Inferior parietal cortex (tissue), 1 donor: ENCODE measurements around the gene PHF2.
"Not testable (repeated sequence)": the region's sequence is repeated elsewhere in the genome, so short reads cannot be mapped to it uniquely, and the experiment has no call there.

Experiments
- DNase-seq: peaks from one replicate; pipeline ENCODE4 v3.0.0-alpha.2; 2016; ENCODE audit errors: extremely low spot score

PHF2 gene

DNA sequence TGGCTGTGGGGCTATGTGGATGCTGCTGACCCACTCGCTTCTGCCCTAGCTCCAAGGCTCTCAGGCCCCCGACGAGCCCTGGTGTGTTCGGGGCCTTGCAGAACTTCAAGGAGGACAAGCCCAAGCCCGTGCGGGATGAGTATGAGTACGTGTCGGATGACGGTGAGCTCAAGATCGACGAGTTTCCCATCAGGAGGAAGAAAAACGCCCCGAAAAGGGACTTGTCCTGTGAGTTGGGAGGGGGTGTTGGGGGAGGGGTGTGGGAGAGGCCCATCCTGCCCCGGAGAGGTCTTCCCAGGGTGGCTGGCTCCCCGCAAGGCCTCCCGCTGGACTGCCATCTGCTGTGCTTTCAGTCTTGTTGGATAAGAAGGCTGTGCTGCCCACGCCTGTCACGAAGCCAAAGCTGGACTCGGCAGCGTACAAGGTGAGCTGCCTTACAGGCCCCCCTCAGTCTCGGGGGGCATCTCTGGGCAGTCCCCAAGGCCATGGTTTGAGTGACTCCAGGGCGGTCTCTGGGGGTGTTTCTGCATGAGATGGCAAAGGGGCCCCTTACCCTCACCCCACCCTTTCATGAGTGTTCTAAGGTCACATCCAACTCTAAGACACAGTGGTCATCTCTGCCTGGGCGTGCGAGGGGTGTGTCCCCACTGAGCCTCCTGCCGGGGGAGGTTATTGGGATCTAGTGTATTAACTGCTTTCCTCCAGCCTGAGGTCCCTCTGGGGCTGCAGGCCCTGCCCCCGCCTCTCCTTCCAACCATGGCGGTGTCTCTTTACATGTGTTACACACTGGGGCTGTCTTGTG is 89.5 kb downstream of the PHF2 start:
- no peak for DNase-seq

DNA sequence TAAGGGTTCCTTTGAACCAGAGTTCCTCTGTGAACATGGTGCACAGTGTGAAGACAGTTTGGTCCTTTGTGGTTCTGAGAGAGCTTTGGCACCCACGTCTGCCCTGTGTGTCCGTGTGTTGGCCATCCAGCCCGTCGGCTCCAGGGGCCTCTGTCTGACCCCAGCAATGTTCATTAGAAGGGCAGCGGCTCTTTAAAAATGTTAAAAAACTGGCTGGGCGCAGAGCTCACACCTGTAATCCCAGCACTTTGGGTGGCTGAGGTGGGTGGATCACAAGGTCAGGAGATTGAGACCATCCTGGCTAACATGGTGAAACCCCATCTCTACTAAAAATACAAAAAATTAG is 90.0 kb downstream of the PHF2 start:
- DNase-seq, result not testable (repeated sequence)

DNA sequence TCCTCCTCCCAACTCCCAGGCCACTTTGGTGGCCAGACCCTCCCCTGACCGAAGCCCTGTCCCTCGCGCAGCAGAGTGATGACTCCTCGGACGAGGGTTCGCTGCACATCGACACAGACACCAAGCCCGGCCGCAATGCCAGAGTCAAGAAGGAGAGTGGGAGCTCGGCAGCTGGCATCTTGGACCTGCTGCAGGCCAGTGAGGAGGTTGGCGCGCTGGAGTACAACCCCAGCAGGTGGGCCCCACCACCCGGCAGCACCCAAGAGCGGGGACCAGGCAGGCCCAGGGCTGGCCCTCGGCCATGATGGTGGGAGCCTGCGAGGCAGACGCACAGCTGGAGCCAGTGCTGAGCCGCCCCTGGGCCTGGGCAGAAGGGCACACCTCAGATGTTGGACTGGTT is 90.6 kb downstream of the PHF2 start:
- DNase-seq, result no peak

DNA sequence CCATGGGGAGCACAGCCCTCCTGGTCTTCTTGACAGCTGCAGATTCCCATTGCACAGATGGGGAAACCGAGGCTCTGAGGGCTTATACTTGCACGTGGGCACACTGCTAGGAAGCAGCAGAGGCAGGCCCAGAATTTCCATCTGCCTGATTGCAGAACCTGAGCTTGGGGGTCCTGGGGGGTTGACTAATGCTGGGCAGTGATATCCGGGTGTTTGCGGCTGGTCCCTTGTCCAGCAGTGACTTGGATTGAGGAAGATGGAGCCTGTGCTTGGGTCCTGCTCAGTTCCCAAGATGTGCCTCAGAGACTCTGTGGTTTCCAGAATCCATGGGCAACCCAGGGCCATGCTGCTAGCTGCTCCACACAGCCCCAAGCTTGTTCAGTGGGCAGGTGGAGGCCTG is 91.2 kb downstream of the PHF2 start:
- DNase-seq, result no peak

DNA sequence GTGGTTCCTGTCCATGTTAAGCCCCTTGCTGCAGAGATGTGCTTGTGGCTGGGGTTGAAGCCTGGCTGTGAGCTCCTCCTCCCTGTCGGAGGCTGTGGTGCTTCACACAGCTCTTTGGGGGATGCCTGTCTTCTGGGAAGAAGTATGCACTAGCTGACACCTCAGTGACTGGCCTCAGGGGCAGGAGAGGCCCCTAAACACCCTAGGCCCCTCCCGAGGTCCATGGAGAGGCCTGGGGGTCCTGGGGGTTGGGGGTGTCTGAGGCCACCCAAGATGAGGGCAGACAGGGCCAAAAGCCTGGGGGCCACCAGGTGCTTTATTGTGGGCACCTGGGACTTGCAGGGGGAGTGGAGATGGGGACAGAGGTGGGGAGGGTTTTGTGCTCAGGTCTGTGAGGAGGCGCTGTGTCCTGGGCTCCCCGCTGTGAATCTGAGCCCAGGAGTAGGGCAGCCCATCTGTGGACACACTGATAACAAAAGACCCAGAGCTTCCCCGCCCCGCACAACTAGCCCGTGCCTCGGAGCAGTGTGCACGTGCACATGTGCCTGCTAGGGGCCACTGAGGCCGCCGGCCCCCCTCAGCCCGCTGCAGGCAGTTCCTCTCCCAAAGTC is 92.0 kb downstream of the PHF2 start:
- no peak for DNase-seq

DNA sequence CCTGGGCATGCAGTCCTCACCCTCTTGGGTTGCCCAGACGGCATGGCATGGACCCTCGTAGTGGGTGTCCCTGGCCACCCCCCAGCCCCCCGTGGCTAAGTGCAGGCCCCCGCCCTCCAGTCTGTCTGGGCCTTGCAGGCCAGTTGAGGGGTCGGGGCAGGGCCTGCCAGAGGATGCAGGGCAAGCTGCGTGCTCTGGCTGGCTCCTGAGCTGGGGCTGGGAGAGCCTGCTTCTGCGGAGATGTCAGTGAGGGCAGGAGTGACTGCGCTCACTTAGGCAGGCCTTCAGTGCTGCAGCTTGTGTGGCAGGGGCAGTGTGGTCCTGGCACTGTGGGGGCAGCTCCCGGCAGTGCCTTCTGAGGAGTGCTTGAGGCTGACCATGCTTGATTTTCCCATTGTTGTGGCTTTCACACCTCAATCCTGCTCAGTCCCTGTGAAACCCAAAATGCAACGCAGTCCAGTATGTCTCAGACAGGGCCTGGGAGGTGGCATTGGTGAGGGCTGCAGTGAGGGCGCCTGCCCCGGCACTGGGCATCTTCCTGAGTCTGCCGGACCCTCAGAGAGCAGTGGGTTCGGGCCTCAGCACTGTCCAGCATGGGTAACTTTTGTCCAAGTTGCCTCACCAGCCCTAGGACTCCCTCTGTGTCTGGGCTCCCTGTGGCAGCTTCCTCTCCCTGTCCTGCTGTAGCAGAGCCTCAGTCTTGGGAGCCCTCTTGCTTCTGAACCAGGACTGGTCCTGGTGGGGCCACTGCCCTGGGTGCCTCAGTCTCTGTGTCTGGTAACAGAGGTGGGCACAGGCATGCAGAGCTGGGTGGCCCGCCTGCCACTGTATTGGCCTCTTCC is 93.0 kb downstream of the PHF2 start:
- no peak for DNase-seq

DNA sequence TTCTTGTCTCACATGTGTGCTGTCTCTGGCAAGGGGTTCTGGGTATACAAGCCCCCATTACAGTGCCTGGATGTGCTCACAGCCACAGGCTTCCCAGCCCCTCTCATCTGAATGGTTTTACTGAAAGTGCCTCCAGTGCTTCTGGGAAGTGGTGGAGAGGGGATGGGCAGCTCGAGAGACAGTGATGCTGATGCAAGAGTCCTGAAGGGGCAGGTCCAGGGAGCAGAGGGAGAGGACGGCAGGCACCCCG is 93.5 kb downstream of the PHF2 start:
- no peak for DNase-seq

DNA sequence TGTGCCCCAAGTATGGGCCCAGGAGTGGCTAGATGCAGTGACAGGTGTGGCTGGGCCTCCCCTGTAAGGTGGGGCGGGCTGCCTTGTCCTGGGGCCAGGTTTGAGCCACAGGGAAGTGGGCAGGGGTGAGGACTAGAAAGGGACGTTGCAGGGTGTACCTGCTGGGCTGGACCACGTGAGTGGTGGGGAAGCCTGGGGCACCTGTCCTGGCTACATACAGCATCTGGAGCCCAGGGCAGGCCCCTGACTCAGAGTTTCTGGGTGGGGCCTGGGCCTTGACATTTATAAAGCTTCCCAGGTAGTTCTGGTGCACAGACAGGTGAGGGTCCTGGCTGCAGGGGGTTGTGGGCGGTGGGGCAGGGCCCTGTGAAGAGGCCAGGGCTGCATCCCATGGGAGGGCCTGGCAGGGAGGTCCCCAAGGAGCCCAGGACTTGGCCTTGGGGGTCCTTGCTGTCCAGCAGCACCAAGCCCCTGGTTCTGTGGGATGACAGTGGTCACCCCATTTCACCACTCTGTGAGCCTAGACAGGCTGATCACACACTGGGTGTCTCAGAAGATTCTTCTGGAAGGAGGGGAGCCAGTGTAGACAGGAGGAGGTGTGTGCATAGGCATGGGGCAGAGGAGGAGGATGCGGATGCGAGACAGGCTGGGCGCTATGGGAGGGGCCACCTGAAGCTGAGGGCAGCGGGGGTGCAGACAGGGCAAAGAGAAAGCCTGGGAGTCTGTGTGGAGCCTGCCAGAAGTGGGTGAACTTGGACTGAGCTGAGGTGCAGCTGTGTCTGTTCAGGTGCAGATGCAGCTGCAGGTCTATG is 94.0 kb downstream of the PHF2 start:
- no peak for DNase-seq

DNA sequence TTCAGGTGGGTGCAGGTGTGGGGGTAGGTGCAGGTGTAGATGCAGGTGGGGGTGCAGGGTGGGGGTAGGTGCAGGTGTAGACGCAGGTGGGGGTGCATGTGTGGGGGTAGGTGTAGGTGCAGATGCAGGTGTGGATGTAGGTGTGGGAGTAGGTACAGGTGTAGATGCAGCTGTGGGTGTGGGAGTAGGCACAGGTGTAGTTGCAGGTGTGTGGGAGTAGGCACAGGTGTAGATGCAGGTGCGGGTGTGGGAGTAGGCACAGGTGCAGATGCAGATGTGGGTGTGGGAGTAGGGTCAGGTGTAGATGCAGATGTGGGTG is 94.6 kb downstream of the PHF2 start:
- DNase-seq, result no peak

DNA sequence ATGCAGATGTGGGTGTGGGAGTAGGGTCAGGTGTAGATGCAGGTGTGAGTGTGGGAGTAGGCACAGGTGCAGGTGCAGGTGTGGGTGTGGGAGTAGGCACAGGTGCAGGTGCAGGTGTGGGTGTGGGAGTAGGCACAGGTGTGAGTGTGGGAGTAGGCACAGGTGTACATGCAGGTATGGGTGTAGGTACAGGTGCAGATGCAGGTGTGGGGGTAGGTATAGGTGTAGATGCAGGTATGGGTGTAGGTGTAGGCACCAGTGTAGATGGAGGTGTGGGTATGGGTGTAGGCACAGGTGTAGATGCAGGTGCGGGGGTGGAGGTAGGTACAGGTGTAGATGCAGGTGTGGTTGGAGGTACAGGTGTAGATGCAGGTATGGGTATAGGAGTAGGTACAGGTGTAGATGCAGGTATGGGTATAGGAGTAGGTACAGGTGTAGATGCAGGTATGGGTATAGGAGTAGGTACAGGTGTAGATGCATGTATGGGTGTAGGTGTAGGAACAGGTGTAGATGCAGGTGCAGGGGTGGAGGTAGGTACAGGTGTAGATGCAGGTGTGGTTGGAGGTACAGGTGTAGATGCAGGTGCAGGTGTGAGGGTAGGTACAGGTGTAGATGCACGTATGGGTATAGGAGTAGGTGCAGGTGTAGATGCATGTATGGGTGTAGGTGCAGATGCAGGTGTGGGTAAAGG is 96.1 kb downstream of the PHF2 start:
- not testable (repeated sequence) for DNase-seq

DNA sequence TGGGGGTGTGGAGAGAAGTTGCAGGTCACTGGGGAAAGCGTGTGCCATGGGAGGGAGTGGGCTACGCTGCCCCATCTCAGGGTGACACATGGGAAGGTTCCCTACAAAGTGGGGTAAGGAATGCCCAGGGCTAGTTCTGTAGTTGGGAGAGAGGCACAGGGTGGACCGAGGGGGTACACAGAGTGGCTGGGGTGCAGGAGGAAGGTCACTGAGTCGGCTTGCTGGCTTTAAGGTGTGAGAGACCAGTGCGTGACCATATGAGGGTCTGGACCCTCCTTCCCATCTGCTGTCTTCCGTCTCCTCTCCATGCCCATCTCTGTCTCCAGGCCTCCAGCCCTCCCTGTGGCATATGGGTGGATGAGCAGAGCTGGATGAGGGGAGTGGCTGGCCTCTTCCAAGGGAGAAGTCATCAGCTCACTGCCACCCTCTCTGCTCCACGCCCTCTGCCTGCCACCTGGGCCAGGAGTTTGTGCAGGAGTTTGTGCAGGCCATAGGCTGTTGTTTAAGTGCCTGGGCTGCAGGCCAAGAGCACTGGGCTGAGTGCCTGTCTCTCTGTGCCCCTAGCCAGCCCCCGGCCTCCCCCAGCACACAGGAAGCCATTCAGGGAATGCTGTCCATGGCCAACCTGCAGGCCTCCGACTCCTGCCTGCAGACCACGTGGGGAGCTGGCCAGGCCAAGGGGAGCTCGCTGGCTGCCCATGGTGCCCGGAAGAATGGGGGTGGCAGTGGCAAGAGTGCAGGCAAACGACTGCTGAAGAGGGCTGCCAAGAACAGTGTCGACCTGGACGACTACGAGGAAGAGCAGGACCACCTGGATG is 96.8 kb downstream of the PHF2 start:
- no peak for DNase-seq

DNA sequence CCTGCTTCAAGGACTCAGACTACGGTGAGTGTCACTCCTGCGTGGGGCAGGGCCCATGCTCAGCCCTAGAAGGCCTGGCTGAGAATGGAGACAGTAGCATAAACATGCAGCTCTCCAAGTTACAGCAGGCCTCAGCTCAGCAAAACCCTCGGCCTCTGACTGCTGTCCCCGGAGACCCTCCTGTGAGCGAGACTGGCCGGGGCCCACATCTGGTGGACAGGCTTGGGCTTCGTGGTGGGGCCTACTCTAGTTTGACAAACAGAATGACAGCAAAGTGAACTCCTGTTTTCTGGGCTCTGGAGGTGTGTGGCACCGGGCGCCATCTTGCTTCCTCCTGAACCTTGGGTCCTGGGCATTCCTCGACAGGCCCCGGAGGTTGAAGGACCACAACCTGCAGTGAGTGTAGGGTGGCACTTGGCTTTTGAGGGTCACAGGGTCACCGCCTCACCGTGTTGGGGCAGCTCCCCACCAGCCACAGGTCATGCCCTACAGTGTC is 97.5 kb downstream of the PHF2 start:
- DNase-seq, result no peak

DNA sequence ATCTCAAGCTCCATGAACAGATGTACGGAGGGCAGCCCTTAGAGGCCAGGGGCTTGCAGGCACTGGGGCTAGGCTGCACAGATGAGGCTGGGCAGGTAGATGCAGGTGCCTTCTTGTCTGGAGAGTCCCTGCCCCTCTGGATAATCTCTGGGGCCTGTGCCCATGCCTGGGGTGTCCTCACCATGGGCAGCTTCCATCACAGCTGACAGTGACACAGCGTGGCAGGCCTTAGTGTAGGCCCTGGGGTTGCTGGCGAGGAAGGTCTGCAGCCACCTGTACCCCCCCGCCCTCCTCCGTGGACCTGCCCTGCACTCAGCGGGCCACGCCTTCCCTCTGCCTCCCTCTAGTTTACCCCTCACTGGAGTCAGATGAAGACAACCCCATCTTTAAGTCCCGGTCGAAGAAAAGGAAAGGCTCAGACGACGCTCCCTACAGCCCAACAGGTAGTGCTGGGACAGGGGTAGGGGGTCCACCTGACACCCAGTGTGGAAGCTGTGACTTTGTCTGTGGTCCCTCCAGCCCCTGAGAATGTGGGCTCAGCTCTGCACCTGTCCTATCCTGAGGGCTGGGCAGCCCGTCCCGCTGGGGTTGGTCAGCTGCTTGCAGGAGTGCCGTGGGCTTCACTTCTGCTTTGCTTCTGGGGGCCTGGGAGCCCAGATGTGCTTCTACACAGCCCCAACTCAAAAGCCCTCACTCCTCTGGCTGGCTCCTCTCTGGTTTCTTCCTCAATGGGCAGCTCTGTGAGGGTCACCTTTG is 98.4 kb downstream of the PHF2 start:
- no peak for DNase-seq

DNA sequence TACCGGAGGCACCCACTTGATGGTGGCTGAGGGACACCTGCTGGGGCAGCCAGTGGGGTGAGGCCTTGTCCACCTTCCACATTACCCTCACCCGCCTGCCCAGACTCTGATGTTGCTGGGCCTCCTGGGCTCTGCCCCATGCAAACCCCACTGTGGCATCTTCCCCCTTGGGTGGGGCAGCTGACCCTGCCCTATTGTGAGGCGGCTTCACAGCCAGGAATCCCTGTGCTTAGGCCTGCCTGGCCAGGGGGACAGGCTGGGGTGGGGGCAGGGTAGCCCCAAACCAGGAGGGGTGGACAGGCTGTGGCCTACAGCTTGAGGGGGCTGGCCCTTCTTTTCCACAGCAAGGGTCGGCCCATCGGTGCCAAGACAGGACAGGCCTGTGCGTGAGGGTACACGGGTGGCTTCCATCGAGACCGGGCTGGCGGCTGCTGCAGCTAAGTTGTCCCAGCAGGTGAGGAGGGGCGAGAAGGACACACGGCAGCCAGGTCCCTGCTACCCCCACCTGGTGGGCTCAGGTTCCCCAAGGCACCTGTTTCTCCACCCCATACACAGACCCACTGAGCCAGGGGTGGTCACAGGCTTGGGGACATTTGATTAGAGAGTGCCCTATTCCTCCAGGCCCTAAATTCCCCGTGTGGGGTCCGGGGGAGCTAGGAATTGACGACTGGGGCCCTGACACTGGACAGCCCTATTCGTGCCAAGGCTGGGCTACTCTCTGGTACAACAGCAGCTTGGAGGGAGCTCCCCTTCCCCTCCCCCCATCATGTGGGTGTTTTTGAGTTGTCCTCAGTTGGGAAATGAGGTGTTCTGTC is 99.2 kb downstream of the PHF2 start:
- DNase-seq, result no peak

DNA sequence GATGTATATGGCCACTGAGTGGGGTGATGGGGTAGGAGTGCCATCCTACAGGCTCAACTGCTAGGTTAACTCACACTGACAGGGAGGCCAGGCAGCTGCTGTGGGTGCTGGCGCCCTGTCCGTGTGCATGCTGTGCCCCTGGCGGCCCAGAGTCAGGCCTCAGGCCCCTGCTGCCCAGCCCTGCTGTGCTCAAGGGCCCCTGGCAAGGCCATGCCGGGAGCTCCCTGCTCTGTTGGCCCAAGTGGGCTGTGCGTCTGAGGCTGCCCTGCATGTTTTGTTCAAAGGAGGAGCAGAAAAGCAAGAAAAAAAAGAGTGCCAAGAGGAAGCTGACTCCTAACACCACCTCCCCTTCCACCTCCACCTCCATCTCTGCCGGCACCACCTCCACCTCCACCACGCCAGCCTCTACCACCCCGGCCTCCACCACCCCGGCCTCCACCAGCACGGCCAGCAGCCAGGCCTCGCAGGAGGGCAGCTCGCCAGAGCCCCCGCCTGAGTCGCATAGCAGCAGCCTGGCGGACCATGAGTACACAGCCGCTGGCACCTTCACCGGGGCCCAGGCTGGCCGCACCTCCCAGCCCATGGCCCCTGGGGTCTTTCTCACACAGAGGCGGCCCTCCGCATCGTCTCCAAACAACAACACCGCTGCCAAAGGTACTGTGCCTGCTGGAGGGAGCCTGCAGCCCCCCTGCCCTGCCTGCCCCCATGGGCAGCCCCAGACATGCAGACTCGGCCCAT is 100.1 kb downstream of the PHF2 start:
- no peak for DNase-seq

DNA sequence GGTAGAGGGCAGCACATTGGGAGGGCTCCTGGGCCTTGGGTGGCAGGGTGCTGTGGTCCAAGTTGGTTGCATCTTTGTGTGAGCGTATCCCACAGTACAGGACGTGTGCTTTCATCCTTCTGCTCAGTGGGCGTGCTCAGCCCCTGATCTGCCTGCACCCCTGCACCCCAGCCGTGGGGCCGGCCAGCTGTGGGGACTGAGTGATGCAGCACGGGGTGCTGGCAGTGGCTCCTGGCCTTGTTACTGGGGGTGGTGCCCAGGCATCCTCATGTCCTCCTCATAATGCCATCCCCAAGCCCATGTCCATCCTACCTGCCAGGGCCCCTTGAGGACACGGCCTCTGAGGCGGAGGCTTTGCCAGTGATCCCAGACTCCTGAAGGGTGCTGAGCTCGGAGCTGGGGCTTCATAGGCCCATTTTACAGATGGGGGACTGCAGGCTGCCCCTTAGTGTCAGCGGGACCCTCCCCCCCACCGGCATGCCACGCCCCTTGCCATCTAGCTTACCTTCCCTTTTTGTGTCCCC is 100.7 kb downstream of the PHF2 start:
- no peak for DNase-seq

DNA sequence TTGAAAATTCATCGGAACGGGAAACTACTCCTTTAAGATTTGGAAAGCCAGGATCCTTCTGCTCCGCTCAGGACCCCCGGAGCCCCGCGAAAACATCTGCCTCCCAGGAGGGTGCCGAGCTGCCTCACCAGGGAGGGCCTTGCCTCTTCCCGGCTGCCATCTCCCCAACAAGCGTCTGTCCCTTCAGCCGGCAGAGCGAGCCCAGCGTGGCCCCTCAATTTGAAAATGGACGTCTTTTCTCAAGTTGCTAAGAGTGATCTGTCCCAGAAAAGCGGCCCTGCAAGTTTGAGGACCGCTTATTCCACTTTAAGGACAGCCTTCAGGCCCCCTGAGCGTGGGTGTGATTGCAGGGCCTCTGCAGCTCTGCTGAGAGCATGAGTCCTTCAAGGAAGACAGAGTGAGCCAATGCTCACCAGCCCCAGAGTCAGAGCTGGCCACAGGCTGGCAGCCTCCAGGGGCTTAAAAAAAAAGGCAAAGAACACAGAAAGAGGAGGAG is 101.3 kb downstream of the PHF2 start:
- DNase-seq, result no peak
